OCI-LY3 (cell line): ENCODE measurements around the gene ERC2.

Experiments used
- H2AFZ ChIP-seq: fragments of 200-600, 300-600 bp; shearing (Covaris generic); 2 replicates; pipeline ENCODE4 v1.6.0; 2014; ENCODE audit warnings: antibody characterized with exemption, low read depth, low read length
- H3K27ac ChIP-seq: fragments of 200-600, 300-600 bp; sonication (generic); 2 replicates; pipeline ENCODE4 v1.5.1; 2014; ENCODE audit warnings: mild to moderate bottlenecking, low read length, moderate library complexity, mixed read lengths
- H3K27me3 ChIP-seq: fragments of 200-600, 300-600 bp; sonication (generic); 2 replicates; pipeline ENCODE4 v1.6.1; 2014; ENCODE audit warnings: low read depth, low read length, mixed read lengths
- H3K36me3 ChIP-seq: fragments of 200-600, 300-600 bp; sonication (generic); replicated peaks from 2 replicates; pipeline ENCODE3; 2014; ENCODE audit warnings: low read depth, low read length, mixed read lengths
- H3K4me1 ChIP-seq: fragments of 300-600, 200-600 bp; sonication (generic); 2 replicates; pipeline ENCODE4 v1.6.1; 2014; ENCODE audit warnings: low read length, mixed read lengths
- H3K4me2 ChIP-seq: fragments of 200-600, 300-600 bp; sonication (generic); 2 replicates; pipeline ENCODE4 v1.6.1; 2014; ENCODE audit warnings: low read length, mixed read lengths
- H3K4me3 ChIP-seq: fragments of 300-600, 200-600 bp; sonication (generic); 2 replicates; pipeline ENCODE4 v1.5.1; 2014; ENCODE audit warnings: antibody characterized with exemption, mild to moderate bottlenecking, low read length, moderate library complexity
- H3K79me2 ChIP-seq: fragments of 300-600, 200-600 bp; shearing (Covaris generic); 2 replicates; pipeline ENCODE4 v1.6.1; 2014; ENCODE audit warnings: mild to moderate bottlenecking, low read length, mixed read lengths
- H3K9ac ChIP-seq: fragments of 300-600, 200-600 bp; shearing (Covaris generic); 2 replicates; pipeline ENCODE4 v1.6.0; 2014; ENCODE audit warnings: mild to moderate bottlenecking, low read length, moderate library complexity
- H3K9me3 ChIP-seq: fragments of 200-600, 300-600 bp; shearing (Covaris generic); 2 replicates; pipeline ENCODE4 v1.6.1; 2014; ENCODE audit warnings: low read length, mixed read lengths; ENCODE audit not compliant: insufficient read depth
- H4K20me1 ChIP-seq: fragments of 200-600, 300-600 bp; sonication (generic); 2 replicates; pipeline ENCODE4 v1.6.1; 2016; ENCODE audit warnings: low read length, mixed read lengths; ENCODE audit not compliant: insufficient read depth
- CTCF ChIP-seq: fragments of 200-600, 300-600 bp; sonication (generic); IDR thresholded peaks from 2 replicates; pipeline ENCODE4 v1.5.1; 2014; ENCODE audit warnings: antibody characterized with exemption, low read length, low read depth
- EZH2phosphoT487 ChIP-seq: fragments of 200-600 bp; shearing (Covaris generic); IDR thresholded peaks from 2 replicates; pipeline ENCODE4 v1.6.1; 2018; ENCODE audit warnings: antibody characterized with exemption, mixed run types, low read depth

ERC2 gene

GRCh38 chr3:56051052-56051451 is 417.2 kb downstream of the ERC2 start:
- H4K20me1 ChIP-seq, result no peaks in the 10 kb centered on the region
- no peak overlapping the region for H3K9ac ChIP-seq
- H3K79me2 ChIP-seq, result no peaks in the 10 kb centered on the region
- H3K4me1 ChIP-seq, result peaks cover 6% of the 10 kb centered on the region; the same call in 1 of the 2 replicates
- H3K27ac ChIP-seq, result no peak overlapping the region
- H3K4me2 ChIP-seq, result no peak overlapping the region
- H2AFZ ChIP-seq, result no peak overlapping the region
- H3K27me3 ChIP-seq, result peaks cover 68% of the 10 kb centered on the region
- TF ChIP-seq EZH2phosphoT487, result no peak
- H3K9me3 ChIP-seq, result no peaks in the 10 kb centered on the region
- no peaks in the 10 kb centered on the region for H3K36me3 ChIP-seq
- no peak overlapping the region for H3K4me3 ChIP-seq

GRCh38 chr3:56048946-56049345 is 419.3 kb downstream of the ERC2 start:
- Histone ChIP-seq H3K4me2 (no peak overlapping the region), H3K79me2 (no peaks in the 10 kb centered on the region), H3K4me1 (peaks cover 6% of the 10 kb centered on the region; the same call in 1 of the 2 replicates), H3K27me3 (peaks cover 65% of the 10 kb centered on the region), H3K27ac (no peak overlapping the region), H3K9me3 (no peaks in the 10 kb centered on the region), H2AFZ (no peak overlapping the region), H3K36me3 (no peaks in the 10 kb centered on the region), H3K4me3 (no peak overlapping the region), H3K9ac (no peak overlapping the region), H4K20me1 (no peaks in the 10 kb centered on the region)
- TF ChIP-seq EZH2phosphoT487 (no peak), CTCF (no peak)

- H3K4me3 ChIP-seq, result no peak overlapping the region
Observed at GRCh38 chr3:56048331-56048730, 419.9 kb downstream of the ERC2 start.

GRCh38 chr3:56042326-56042951 is 425.8 kb downstream of the ERC2 start:
- no peaks in the 10 kb centered on the region for H3K79me2 ChIP-seq
- H3K4me2 ChIP-seq, result no peak overlapping the region
- no peak overlapping the region for H3K27ac ChIP-seq
- H3K9ac ChIP-seq, result no peak overlapping the region
- TF ChIP-seq EZH2phosphoT487, result no peak
- TF ChIP-seq CTCF, result peak; percentile 57
- no peaks in the 10 kb centered on the region for H4K20me1 ChIP-seq
- no peaks in the 10 kb centered on the region for H3K36me3 ChIP-seq
- H3K4me3 ChIP-seq, result no peak overlapping the region
- no peak overlapping the region for H2AFZ ChIP-seq
- no peaks in the 10 kb centered on the region for H3K9me3 ChIP-seq
- peaks cover 30% of the 10 kb centered on the region for H3K27me3 ChIP-seq
- H3K4me1 ChIP-seq, result no peaks in the 10 kb centered on the region

More at GRCh38 chr3:56048331-56048730, 419.9 kb downstream of the ERC2 start:
- no peak for TF ChIP-seq CTCF
- no peak for TF ChIP-seq EZH2phosphoT487
- Histone ChIP-seq H3K9ac (no peak overlapping the region), H3K36me3 (no peaks in the 10 kb centered on the region), H3K4me1 (peaks cover 6% of the 10 kb centered on the region; the same call in 1 of the 2 replicates), H3K27ac (no peak overlapping the region), H3K4me2 (no peak overlapping the region), H3K27me3 (peaks cover 62% of the 10 kb centered on the region), H3K9me3 (no peaks in the 10 kb centered on the region), H2AFZ (no peak overlapping the region), H4K20me1 (no peaks in the 10 kb centered on the region), H3K79me2 (no peaks in the 10 kb centered on the region)
